SK-N-SH (cell line): Measurements from ENCODE around the gene SRR. TPM values are rescaled to one million over a fixed set of nuclear protein-coding genes. Genes with fewer than 3 reads are reported as not detected.

Source experiments
- CTCF ChIA-PET: fragments of 300-600, 350-600 bp; formaldehyde crosslinking; extraction: SDS; loops from one replicate; lab custom pipeline; 2021; lab: Yijun Ruan, JAX
- POLR2A ChIA-PET: fragments of 350-600 bp; sonication (Branson Sonifier 250); formaldehyde crosslinking; extraction: SDS; loops from one replicate; lab custom pipeline; 2020; ENCODE audit warnings: antibody characterized with exemption, inconsistent platforms; lab: Yijun Ruan, JAX
- DNase-seq: peaks from one replicate; pipeline ENCODE4 v3.0.0; 2012
- H2AFZ ChIP-seq: fragments of 200-600 bp; sonication (generic); 2 replicates; pipeline ENCODE4 v1.8.1; 2016; ENCODE audit warnings: antibody characterized with exemption, mild to moderate bottlenecking, low read depth
- H3F3A ChIP-seq: fragments of 200-600 bp; sonication (generic); replicated peaks from 2 replicates; pipeline ENCODE3; 2016; ENCODE audit warnings: antibody characterized with exemption, mild to moderate bottlenecking; ENCODE audit not compliant: insufficient read depth
- H3K27ac ChIP-seq, 2 experiments: fragments of 200-500 bp in 1 of 2; fragments of 200-600 bp in 1 of 2; sonication (Bioruptor generic) in 1 of 2; sonication (generic), shearing (Covaris generic) in 1 of 2; 2 replicates each; pipeline versions ENCODE4 v1.5.1 to v1.6.1; 2014 to 2016; ENCODE audit warnings: low read depth in 2 of 2, inconsistent platforms in 1 of 2, low read length in 1 of 2, mild to moderate bottlenecking in 1 of 2, mixed read lengths in 1 of 2
- H3K27me3 ChIP-seq: fragments of 200-600 bp; sonication (generic), shearing (Covaris generic); 2 replicates; pipeline ENCODE4 v1.6.1; 2016; ENCODE audit warnings: mixed run types; ENCODE audit not compliant: insufficient read depth
- H3K36me3 ChIP-seq, 2 experiments: fragments of 200-500 bp in 1 of 2; fragments of 200-600 bp in 1 of 2; sonication (Bioruptor generic) in 1 of 2; sonication (generic) in 1 of 2; replicated peaks in 1 of 2; 2 replicates each; pipeline versions ENCODE3 to v1.5.1; 2014 to 2016; ENCODE audit warnings: low read length in 1 of 2, mild to moderate bottlenecking in 1 of 2; ENCODE audit not compliant: insufficient read depth in 2 of 2, control insufficient read depth in 1 of 2
- H3K4me1 ChIP-seq, 2 experiments: fragments of 200-500 bp in 1 of 2; fragments of 200-600 bp in 1 of 2; sonication (Bioruptor generic) in 1 of 2; sonication (generic), shearing (Covaris generic) in 1 of 2; 2 replicates each; pipeline versions ENCODE4 v1.5.1 to v1.6.1; 2014 to 2016; ENCODE audit warnings: low read depth in 1 of 2, low read length in 1 of 2, mixed run types in 1 of 2; ENCODE audit not compliant: insufficient read depth in 2 of 2, control insufficient read depth in 1 of 2
- H3K4me2 ChIP-seq: fragments of 200-600 bp; sonication (generic), shearing (Covaris generic); 2 replicates; pipeline ENCODE4 v1.6.1; 2017; ENCODE audit warnings: mixed run types
- H3K4me3 ChIP-seq, 2 experiments: fragments of 200-500 bp in 1 of 2; fragments of 200-600 bp in 1 of 2; sonication (Bioruptor generic) in 1 of 2; sonication (generic), shearing (Covaris generic) in 1 of 2; 2 replicates each; pipeline versions ENCODE4 v1.5.1 to v1.8.1; 2014 to 2016; ENCODE audit warnings: low read depth in 2 of 2, inconsistent platforms in 1 of 2, low read length in 1 of 2, mild to moderate bottlenecking in 1 of 2, mixed read lengths in 1 of 2, moderate library complexity in 1 of 2
- H3K79me2 ChIP-seq: fragments of 200-600 bp; sonication (generic); 2 replicates; pipeline ENCODE4 v1.8.1; 2017; ENCODE audit warnings: mild to moderate bottlenecking; ENCODE audit not compliant: insufficient read depth
- H3K9ac ChIP-seq: fragments of 200-600 bp; sonication (generic); 2 replicates; pipeline ENCODE4 v1.6.1; 2017; ENCODE audit warnings: mixed run types
- H3K9me2 ChIP-seq: fragments of 200-600 bp; sonication (generic); 2 replicates; pipeline ENCODE4 v1.6.1; 2017; ENCODE audit warnings: mixed run types
- H3K9me3 ChIP-seq: fragments of 200-600 bp; sonication (generic); 2 replicates; pipeline ENCODE4 v1.6.1; 2017; ENCODE audit warnings: mixed run types, mild to moderate bottlenecking, moderate library complexity
- H4K20me1 ChIP-seq: fragments of 200-600 bp; sonication (generic); 2 replicates; pipeline ENCODE4 v1.6.1; 2017; ENCODE audit warnings: mild to moderate bottlenecking, mixed run types; ENCODE audit not compliant: insufficient read depth
- CHD2 ChIP-seq: fragments of 150-350 bp; IDR thresholded peaks from 2 replicates; pipeline ENCODE4 v1.6.1; 2018; ENCODE audit warnings: low read length; ENCODE audit not compliant: partially characterized antibody
- CTCF ChIP-seq: fragments of 200-600 bp; sonication (generic); IDR thresholded peaks from 2 replicates; pipeline ENCODE4 v1.6.1; 2017; ENCODE audit warnings: antibody characterized with exemption, mild to moderate bottlenecking, moderate library complexity
- ELF1 ChIP-seq: IDR thresholded peaks from 2 replicates; pipeline ENCODE4 v1.4.0; 2012
- EP300 ChIP-seq, 2 experiments: IDR thresholded peaks; 2 replicates each; pipeline versions ENCODE4 v1.4.0 to v1.6.1; 2012; ENCODE audit warnings: borderline replicate concordance in 1 of 2, low read depth in 1 of 2, low read length in 1 of 2
- FOSL2 ChIP-seq: IDR thresholded peaks from 2 replicates; pipeline ENCODE4 v1.4.0; 2012; ENCODE audit warnings: low read depth, mild to moderate bottlenecking, moderate library complexity, borderline replicate concordance
- JUND ChIP-seq: IDR thresholded peaks from 2 replicates; pipeline ENCODE4 v1.4.0; 2012
- SIN3A ChIP-seq: IDR thresholded peaks from 2 replicates; pipeline ENCODE4 v1.6.1; 2012; ENCODE audit warnings: low read depth, mild to moderate bottlenecking, low read length, moderate library complexity, borderline replicate concordance
- TAF1 ChIP-seq: IDR thresholded peaks from 2 replicates; pipeline ENCODE4 v1.6.1; 2012; ENCODE audit warnings: low read depth, mild to moderate bottlenecking, low read length, moderate library complexity, borderline replicate concordance
- TCF12 ChIP-seq: IDR thresholded peaks from 2 replicates; pipeline ENCODE4 v1.4.0; 2012
- YY1 ChIP-seq: IDR thresholded peaks from 2 replicates; pipeline ENCODE4 v1.4.0; 2012; ENCODE audit warnings: low read depth, mild to moderate bottlenecking
- WGBS: methylation state at CpG from one replicate; pipeline ENCODE4 v1.1.6; 2017; ENCODE audit warnings: low lambda C conversion rate; 5-methylcytosine and 5-hydroxymethylcytosine counted together
- polyA plus RNA-seq, 3 experiments: library from polyadenylated mRNA; depleted of rRNA; stranded (reverse); fragments of >200 nt; gene quantifications; 2 replicates each; pipeline ENCODE4 v1.2.3, GENCODE V29; 2012

The SRR gene
- polyA plus RNA-seq, 1 of the 3 experiments (the other 2 are of a cell fraction) = 18.5 TPM

GRCh38 chr17:2363318-2363717 is 59.6 kb downstream of the SRR start:
- WGBS = 95% methylated on average over 21 of the region's 21 CpGs
- Histone ChIP-seq H3K27me3 (no peaks in the 10 kb centered on the region), H3K36me3 (peaks cover 0 to 53% of the 10 kb centered on the region in 2 experiments), H3K27ac (no peak overlapping the region), H3K79me2 (no peaks in the 10 kb centered on the region), H3K4me2 (no peak overlapping the region), H3K4me1 (peaks cover 2 to 15% of the 10 kb centered on the region in 2 experiments; a peak in 2 of 4 replicates), H3K9ac (no peak overlapping the region), H3K9me2 (no peaks in the 10 kb centered on the region), H4K20me1 (peaks cover 18% of the 10 kb centered on the region), H3K9me3 (no peaks in the 10 kb centered on the region), H3K4me3 (no peak overlapping the region), H2AFZ (no peak overlapping the region), H3F3A (no peaks in the 10 kb centered on the region)
- ChIA-PET POLR2A (no interaction called here), CTCF (interaction anchor here (1.7 to 26.4 kb wide), 3 partner anchors 11 to 46 kb away, joined by 7 to 654 read pairs (median 88); partner anchors contain the start of gene MNT)
- TF ChIP-seq YY1 = no peak
- TF ChIP-seq TCF12 = no peak
- TF ChIP-seq CTCF = no peak
- no peak for TF ChIP-seq JUND
- no peak for DNase-seq

- TF ChIP-seq ELF1 (no peak), SIN3A (no peak), TAF1 (no peak), FOSL2 (no peak), EP300 (IDR thresholded peaks at IDR 0.05; ENCODE audit: borderline replicate concordance in 1 of 2, low read depth in 1 of 2, low read length in 1 of 2) (no peak), JUND (no peak), CHD2 (no peak), TCF12 (no peak)
- no peak overlapping the region for H3K9ac ChIP-seq
- peaks cover 1 to 7% of the 10 kb centered on the region in 2 experiments; a peak in 2 of 4 replicates for H3K4me1 ChIP-seq
- H3K27me3 ChIP-seq = no peaks in the 10 kb centered on the region
- H3K4me2 ChIP-seq = no peak overlapping the region
- POLR2A ChIA-PET = no interaction called here
- no peaks in the 10 kb centered on the region for H3K79me2 ChIP-seq
- no peaks in the 10 kb centered on the region for H3K9me2 ChIP-seq
- no peaks in the 10 kb centered on the region for H3F3A ChIP-seq
- no peak overlapping the region for H2AFZ ChIP-seq
- H3K27ac ChIP-seq = no peak overlapping the region
- CTCF ChIA-PET = interaction anchor here (1.7 to 26.4 kb wide), 4 partner anchors 11 to 45 kb away, joined by 7 to 654 read pairs (median 74); partner anchors contain the start of gene MNT
- 88% methylated on average over 12 of the region's 26 CpGs for WGBS
- H3K4me3 ChIP-seq = no peak overlapping the region
- no peak for DNase-seq
- H3K9me3 ChIP-seq = no peaks in the 10 kb centered on the region
- peaks cover 12% of the 10 kb centered on the region for H4K20me1 ChIP-seq
- H3K36me3 ChIP-seq = peaks cover 0 to 57% of the 10 kb centered on the region in 2 experiments
These were observed 60.4 kb downstream of the SRR start for GRCh38 chr17:2363851-2364762.
